SK-N-SH treated with all-trans-retinoic acid at 6 μM for 48 hours (cell line): ENCODE measurements around the gene GNA15.

Experiments used
- ATAC-seq: fragments of 200-7000 bp; cut with Tn5 transposase; 3 replicates; pipeline ENCODE4 v1.9.1; 2020; ENCODE audit warnings: mild to moderate bottlenecking, moderate library complexity
- ARNTL ChIP-seq: fragments of 450-650 bp; formaldehyde crosslinking; IDR thresholded peaks from 2 replicates; pipeline ENCODE4 v1.5.0; 2020; ENCODE audit warnings: low read depth, mild to moderate bottlenecking, moderate library complexity, borderline replicate concordance
- BACH2 ChIP-seq: fragments of 250-450 bp; sonication (Bioruptor Pico); IDR thresholded peaks from 2 replicates; pipeline ENCODE4 v1.9.0; 2021; ENCODE audit warnings: mild to moderate bottlenecking, borderline replicate concordance
- CSDC2 ChIP-seq: fragments of 250-450 bp; sonication (Bioruptor Pico); IDR thresholded peaks from 2 replicates; pipeline ENCODE4 v1.5.0; 2020; ENCODE audit warnings: mild to moderate bottlenecking, moderate library complexity
- CSRNP3 ChIP-seq: fragments of 250-450 bp; sonication (Bioruptor Pico); IDR thresholded peaks from 2 replicates; pipeline ENCODE4 v1.5.1; 2021; ENCODE audit warnings: mild to moderate bottlenecking, moderate library complexity
- ESRRG ChIP-seq: fragments of 250-450 bp; sonication (Bioruptor Pico); IDR thresholded peaks from 2 replicates; pipeline ENCODE4 v1.6.1; 2021; ENCODE audit warnings: mild to moderate bottlenecking
- GLIS3 ChIP-seq: fragments of 250-450 bp; sonication (Bioruptor Pico); IDR thresholded peaks from 2 replicates; pipeline ENCODE4 v1.5.0; 2020; ENCODE audit warnings: mild to moderate bottlenecking, moderate library complexity
- ISL1 ChIP-seq: fragments of 250-450 bp; sonication (Bioruptor Pico); IDR thresholded peaks from 2 replicates; pipeline ENCODE4 v2.1.2; 2022; ENCODE audit warnings: mild to moderate bottlenecking, moderate library complexity
- OSR1 ChIP-seq: fragments of 250-450 bp; sonication (Bioruptor Pico); IDR thresholded peaks from 2 replicates; pipeline ENCODE4 v1.8.0; 2022; ENCODE audit warnings: moderate library complexity, mild to moderate bottlenecking, inconsistent platforms
- PATZ1 ChIP-seq: fragments of 250-450 bp; sonication (Bioruptor Pico); IDR thresholded peaks from 2 replicates; pipeline ENCODE4 v1.8.0; 2020; ENCODE audit warnings: mild to moderate bottlenecking, moderate library complexity, borderline replicate concordance
- PPARA ChIP-seq: fragments of 250-450 bp; sonication (Bioruptor Pico); IDR thresholded peaks from 2 replicates; pipeline ENCODE4 v1.5.0; 2020; ENCODE audit warnings: mild to moderate bottlenecking, borderline replicate concordance
- RARB ChIP-seq: fragments of 250-450 bp; sonication (Bioruptor Pico); IDR thresholded peaks from 2 replicates; pipeline ENCODE4 v1.8.0; 2021; ENCODE audit warnings: mild to moderate bottlenecking, moderate library complexity
- SNAI2 ChIP-seq: fragments of 250-450 bp; sonication (Bioruptor Pico); IDR thresholded peaks from 2 replicates; pipeline ENCODE4 v1.5.0; 2020; ENCODE audit warnings: mild to moderate bottlenecking, moderate library complexity
- TCF4 ChIP-seq: fragments of 250-450 bp; sonication (Bioruptor Pico); IDR thresholded peaks from 2 replicates; pipeline ENCODE4 v1.8.0; 2021; ENCODE audit warnings: mild to moderate bottlenecking, moderate library complexity, borderline replicate concordance
- TOX ChIP-seq: fragments of 250-450 bp; sonication (Bioruptor Pico); IDR thresholded peaks from 2 replicates; pipeline ENCODE4 v1.8.0; 2021; ENCODE audit warnings: mild to moderate bottlenecking, moderate library complexity, borderline replicate concordance
- TSHZ2 ChIP-seq: fragments of 250-450 bp; sonication (Bioruptor Pico); IDR thresholded peaks from 2 replicates; pipeline ENCODE4 v1.5.0; 2020; ENCODE audit warnings: mild to moderate bottlenecking, moderate library complexity
- ZC3H10 ChIP-seq: fragments of 250-450 bp; sonication (Bioruptor Pico); IDR thresholded peaks from 2 replicates; pipeline ENCODE4 v1.5.1; 2021; ENCODE audit warnings: mild to moderate bottlenecking, moderate library complexity
- ZFP30 ChIP-seq: fragments of 450-650 bp; formaldehyde crosslinking; IDR thresholded peaks from 2 replicates; pipeline ENCODE4 v1.5.0; 2022; ENCODE audit warnings: mild to moderate bottlenecking, moderate library complexity
- ZNF565 ChIP-seq: fragments of 450-650 bp; formaldehyde crosslinking; conservative IDR thresholded peaks from 2 replicates; pipeline ENCODE4 v1.5.0; 2020; ENCODE audit warnings: low read depth, mild to moderate bottlenecking, moderate library complexity
- ZNF70 ChIP-seq: fragments of 450-650 bp; formaldehyde crosslinking; IDR thresholded peaks from 2 replicates; pipeline ENCODE4 v1.5.0; 2020; ENCODE audit warnings: mild to moderate bottlenecking, moderate library complexity
- ZNF8 ChIP-seq: fragments of 450-650 bp; formaldehyde crosslinking; IDR thresholded peaks from 2 replicates; pipeline ENCODE4 v1.5.0; 2020; ENCODE audit warnings: mild to moderate bottlenecking, moderate library complexity
- TF ChIP-seq, protein P1 (sequence below): fragments of 250-450 bp; sonication (Bioruptor Pico); IDR thresholded peaks from 2 replicates; pipeline ENCODE4 v1.5.1; 2020; ENCODE audit warnings: low read depth, mild to moderate bottlenecking, moderate library complexity
- TF ChIP-seq, protein P2 (sequence below): fragments of 250-450 bp; sonication (Bioruptor Pico); IDR thresholded peaks from 2 replicates; pipeline ENCODE4 v1.8.0; 2021; ENCODE audit warnings: low read depth, mild to moderate bottlenecking, moderate library complexity, borderline replicate concordance

Gene GNA15

GRCh38 chr19:3192228-3192635, 56.4 kb downstream of the GNA15 start:
- ATAC-seq = no peak
- no peak for TF ChIP-seq RARB (CRISPR knock-in tag)
- TF ChIP-seq ZFP30 (CRISPR knock-in tag) = no peak
- TF ChIP-seq TCF4 = no peak
- TF ChIP-seq PPARA (CRISPR knock-in tag) = no peak
- TF ChIP-seq, all 23 proteins: peak for 0

GRCh38 chr19:3192684-3193083, 56.9 kb downstream of the GNA15 start:
- no peak for ATAC-seq
- TF ChIP-seq GLIS3 (no peak), CSDC2 (CRISPR knock-in tag) (no peak), ZNF565 (CRISPR knock-in tag) (no peak), TOX (CRISPR knock-in tag) (no peak), ISL1 (CRISPR knock-in tag) (no peak), ARNTL (no peak), ZNF70 (CRISPR knock-in tag) (no peak)
- TF ChIP-seq, protein P1, sequence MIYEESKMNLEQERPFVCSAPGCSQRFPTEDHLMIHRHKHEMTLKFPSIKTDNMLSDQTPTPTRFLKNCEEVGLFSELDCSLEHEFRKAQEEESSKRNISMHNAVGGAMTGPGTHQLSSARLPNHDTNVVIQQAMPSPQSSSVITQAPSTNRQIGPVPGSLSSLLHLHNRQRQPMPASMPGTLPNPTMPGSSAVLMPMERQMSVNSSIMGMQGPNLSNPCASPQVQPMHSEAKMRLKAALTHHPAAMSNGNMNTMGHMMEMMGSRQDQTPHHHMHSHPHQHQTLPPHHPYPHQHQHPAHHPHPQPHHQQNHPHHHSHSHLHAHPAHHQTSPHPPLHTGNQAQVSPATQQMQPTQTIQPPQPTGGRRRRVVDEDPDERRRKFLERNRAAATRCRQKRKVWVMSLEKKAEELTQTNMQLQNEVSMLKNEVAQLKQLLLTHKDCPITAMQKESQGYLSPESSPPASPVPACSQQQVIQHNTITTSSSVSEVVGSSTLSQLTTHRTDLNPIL (CRISPR knock-in tag) = no peak

DNA sequence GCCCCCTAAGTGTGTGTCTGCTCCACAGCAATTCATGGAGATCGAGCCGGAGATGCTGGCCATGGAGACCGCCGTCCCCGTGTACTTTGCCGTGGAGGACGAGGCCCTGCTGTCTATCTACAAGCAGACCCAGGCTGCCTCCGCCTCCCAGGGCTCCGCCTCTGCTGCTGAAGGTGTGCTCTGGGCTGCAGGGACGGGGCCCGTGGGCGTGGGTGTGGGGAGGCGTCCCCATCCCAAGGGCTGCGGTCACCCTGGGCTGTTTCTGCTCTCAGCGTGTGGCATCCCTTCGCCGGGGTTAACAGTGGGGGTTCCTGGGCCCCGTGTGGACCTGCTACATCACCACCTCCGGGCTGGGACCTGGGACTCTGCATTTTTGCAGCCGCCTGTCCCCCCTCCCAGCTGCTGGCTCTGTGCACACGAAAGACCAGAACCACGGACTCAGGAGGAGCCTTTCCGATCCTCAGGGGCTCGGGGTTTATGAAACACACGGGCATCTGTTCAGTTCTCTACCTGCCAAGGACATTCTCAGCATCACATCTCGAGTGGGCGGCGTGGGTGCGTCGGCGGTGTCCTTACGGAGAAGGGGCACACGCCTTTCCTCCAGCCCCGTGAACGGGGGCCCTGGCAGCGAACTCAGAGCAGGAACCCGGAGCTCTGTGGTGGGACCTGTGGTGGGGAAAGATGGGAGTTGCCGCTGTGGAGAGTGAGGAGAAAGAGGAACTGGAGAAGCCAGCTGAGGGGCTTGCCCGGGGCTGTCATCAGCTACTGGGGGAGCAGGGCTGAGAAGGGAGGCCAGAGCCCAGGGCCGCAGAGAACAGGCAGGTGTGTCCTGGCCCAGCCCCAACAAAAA, 57.6 kb downstream of the GNA15 start:
- TF ChIP-seq ARNTL = no peak
- TF ChIP-seq ZC3H10 (CRISPR knock-in tag) = no peak
- TF ChIP-seq RARB (CRISPR knock-in tag) = no peak
- TF ChIP-seq ZNF565 (CRISPR knock-in tag) = no peak
- TF ChIP-seq SNAI2 (CRISPR knock-in tag) = no peak
- no peak for TF ChIP-seq CSDC2 (CRISPR knock-in tag)
- no peak for TF ChIP-seq ZNF8 (CRISPR knock-in tag)
- no peak for TF ChIP-seq PATZ1 (CRISPR knock-in tag)
- no peak for TF ChIP-seq BACH2 (CRISPR knock-in tag)
- no peak for TF ChIP-seq TCF4
- TF ChIP-seq TSHZ2 (CRISPR knock-in tag) = no peak
- TF ChIP-seq, protein P2, sequence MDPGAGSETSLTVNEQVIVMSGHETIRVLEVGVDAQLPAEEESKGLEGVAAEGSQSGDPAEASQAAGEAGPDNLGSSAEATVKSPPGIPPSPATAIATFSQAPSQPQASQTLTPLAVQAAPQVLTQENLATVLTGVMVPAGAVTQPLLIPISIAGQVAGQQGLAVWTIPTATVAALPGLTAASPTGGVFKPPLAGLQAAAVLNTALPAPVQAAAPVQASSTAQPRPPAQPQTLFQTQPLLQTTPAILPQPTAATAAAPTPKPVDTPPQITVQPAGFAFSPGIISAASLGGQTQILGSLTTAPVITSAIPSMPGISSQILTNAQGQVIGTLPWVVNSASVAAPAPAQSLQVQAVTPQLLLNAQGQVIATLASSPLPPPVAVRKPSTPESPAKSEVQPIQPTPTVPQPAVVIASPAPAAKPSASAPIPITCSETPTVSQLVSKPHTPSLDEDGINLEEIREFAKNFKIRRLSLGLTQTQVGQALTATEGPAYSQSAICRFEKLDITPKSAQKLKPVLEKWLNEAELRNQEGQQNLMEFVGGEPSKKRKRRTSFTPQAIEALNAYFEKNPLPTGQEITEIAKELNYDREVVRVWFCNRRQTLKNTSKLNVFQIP (CRISPR knock-in tag) = no peak
- TF ChIP-seq ZNF70 (CRISPR knock-in tag) = no peak
- TF ChIP-seq OSR1 = no peak
- no peak for TF ChIP-seq ESRRG (CRISPR knock-in tag)
- TF ChIP-seq ISL1 (CRISPR knock-in tag) = no peak
- TF ChIP-seq CSRNP3 (CRISPR knock-in tag) = no peak
- TF ChIP-seq TOX (CRISPR knock-in tag) = no peak
- no peak for TF ChIP-seq ZFP30 (CRISPR knock-in tag)
- TF ChIP-seq, protein P1 (CRISPR knock-in tag) = no peak
- TF ChIP-seq, all 23 proteins: peak for 0
- ATAC-seq = no peak
